DND-41 (cell line): ENCODE results near the gene ARHGAP45.
A peak's percentile ranks its signal among the peaks of the same experiment; 100 is the strongest.

Experiments used
- ATAC-seq: fragments of 200-7000 bp; cut with Tn5 transposase; 3 replicates; pipeline ENCODE4 v1.9.1; 2021; ENCODE audit warnings: low read depth; ENCODE audit not compliant: insufficient read depth
- DNase-seq: peaks from one replicate; pipeline ENCODE4 v3.0.0-alpha.2; 2020
- H2AFZ ChIP-seq: 2 replicates; pipeline ENCODE4 v1.6.0; 2012; ENCODE audit warnings: low read depth, low read length
- H3K27ac ChIP-seq: 2 replicates; pipeline ENCODE4 v1.5.1; 2012; ENCODE audit warnings: low read length, inconsistent platforms
- H3K27me3 ChIP-seq: fragments of 200-600 bp; sonication (generic); 2 replicates; pipeline ENCODE4 v1.6.0; 2012; ENCODE audit warnings: low read length, mild to moderate bottlenecking, inconsistent platforms; ENCODE audit not compliant: insufficient read depth, poor library complexity
- H3K36me3 ChIP-seq: 2 replicates; pipeline ENCODE4 v1.5.1; 2012; ENCODE audit warnings: low read length, inconsistent platforms; ENCODE audit not compliant: insufficient read depth
- H3K4me1 ChIP-seq: 2 replicates; pipeline ENCODE4 v1.5.1; 2012; ENCODE audit warnings: mild to moderate bottlenecking, low read length; ENCODE audit not compliant: insufficient read depth
- H3K4me2 ChIP-seq: 2 replicates; pipeline ENCODE4 v1.6.0; 2012; ENCODE audit warnings: mild to moderate bottlenecking, moderate library complexity, low read length, inconsistent platforms; ENCODE audit not compliant: insufficient read depth
- H3K4me3 ChIP-seq, 2 experiments: fragments of 200-600 bp in 1 of 2; shearing (Covaris generic) in 1 of 2; 2 replicates each; pipeline ENCODE4 v1.5.1; 2012 to 2016; ENCODE audit warnings: inconsistent platforms in 2 of 2, low read length in 2 of 2, mild to moderate bottlenecking in 2 of 2, low read depth in 1 of 2, moderate library complexity in 1 of 2
- H3K79me2 ChIP-seq: 2 replicates; pipeline ENCODE4 v1.6.0; 2012; ENCODE audit warnings: low read length, inconsistent platforms; ENCODE audit not compliant: insufficient read depth
- H3K9ac ChIP-seq: 2 replicates; pipeline ENCODE4 v1.6.0; 2012; ENCODE audit warnings: low read depth, mild to moderate bottlenecking, inconsistent platforms, low read length, moderate library complexity
- H3K9me3 ChIP-seq: 2 replicates; pipeline ENCODE4 v1.5.1; 2012; ENCODE audit warnings: low read length, moderate library complexity, mild to moderate bottlenecking, inconsistent platforms; ENCODE audit not compliant: insufficient read depth, severe bottlenecking
- H4K20me1 ChIP-seq: 2 replicates; pipeline ENCODE4 v1.6.0; 2012; ENCODE audit warnings: low read length; ENCODE audit not compliant: insufficient read depth
- EZH2 ChIP-seq: IDR thresholded peaks from 3 replicates; pipeline ENCODE4 v1.6.1; 2012; ENCODE audit warnings: borderline replicate concordance, low read depth, mild to moderate bottlenecking, moderate library complexity, low read length, inconsistent platforms; ENCODE audit not compliant: severe bottlenecking
- TF ChIP-seq, protein P1 (sequence below): IDR thresholded peaks from 2 replicates; pipeline ENCODE4 v1.5.1; 2012; ENCODE audit warnings: borderline replicate concordance, low read length, moderate library complexity, mild to moderate bottlenecking; ENCODE audit not compliant: poor library complexity, severe bottlenecking; ENCODE audit errors: extremely low read depth

ARHGAP45 gene

DNA sequence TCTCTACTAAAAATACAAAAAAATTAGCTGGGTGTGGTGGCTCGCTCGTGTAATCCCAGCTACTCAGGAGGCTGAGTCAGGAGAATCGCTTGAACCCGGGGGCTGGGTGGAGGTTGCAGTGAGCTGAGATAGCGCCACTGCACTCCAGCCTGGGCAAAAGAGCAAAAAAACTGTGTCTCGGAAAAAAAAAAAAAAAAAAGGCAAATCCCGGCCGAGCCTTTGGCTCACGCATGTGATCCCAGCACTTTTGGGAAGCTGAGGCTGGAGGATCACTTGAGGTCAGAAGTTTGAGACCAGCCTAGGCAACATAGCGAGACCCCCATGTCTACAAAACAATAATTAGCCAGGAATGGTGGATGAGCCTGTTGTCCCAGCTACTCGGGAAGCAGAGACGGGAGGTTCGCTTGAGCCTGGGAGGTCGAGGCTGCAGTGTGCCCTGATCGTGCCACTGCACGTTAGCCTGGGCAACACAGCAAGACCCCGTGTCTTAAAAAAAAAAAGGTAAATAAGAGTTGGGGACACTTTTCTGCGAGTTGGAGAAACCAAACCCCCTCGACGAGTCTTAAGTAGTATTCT is 36.3 kb downstream of the ARHGAP45 start:
- no peaks in the 10 kb centered on the region for H3K9me3 ChIP-seq
- no peak for DNase-seq
- peak overlapping the region; percentile 30 to 78 for H3K4me3 ChIP-seq
- peaks cover 27% of the 10 kb centered on the region for H4K20me1 ChIP-seq
- H2AFZ ChIP-seq = peak overlapping the region; percentile 86
- H3K4me1 ChIP-seq = peaks cover 45% of the 10 kb centered on the region
- TF ChIP-seq, protein P1, sequence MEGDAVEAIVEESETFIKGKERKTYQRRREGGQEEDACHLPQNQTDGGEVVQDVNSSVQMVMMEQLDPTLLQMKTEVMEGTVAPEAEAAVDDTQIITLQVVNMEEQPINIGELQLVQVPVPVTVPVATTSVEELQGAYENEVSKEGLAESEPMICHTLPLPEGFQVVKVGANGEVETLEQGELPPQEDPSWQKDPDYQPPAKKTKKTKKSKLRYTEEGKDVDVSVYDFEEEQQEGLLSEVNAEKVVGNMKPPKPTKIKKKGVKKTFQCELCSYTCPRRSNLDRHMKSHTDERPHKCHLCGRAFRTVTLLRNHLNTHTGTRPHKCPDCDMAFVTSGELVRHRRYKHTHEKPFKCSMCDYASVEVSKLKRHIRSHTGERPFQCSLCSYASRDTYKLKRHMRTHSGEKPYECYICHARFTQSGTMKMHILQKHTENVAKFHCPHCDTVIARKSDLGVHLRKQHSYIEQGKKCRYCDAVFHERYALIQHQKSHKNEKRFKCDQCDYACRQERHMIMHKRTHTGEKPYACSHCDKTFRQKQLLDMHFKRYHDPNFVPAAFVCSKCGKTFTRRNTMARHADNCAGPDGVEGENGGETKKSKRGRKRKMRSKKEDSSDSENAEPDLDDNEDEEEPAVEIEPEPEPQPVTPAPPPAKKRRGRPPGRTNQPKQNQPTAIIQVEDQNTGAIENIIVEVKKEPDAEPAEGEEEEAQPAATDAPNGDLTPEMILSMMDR = no peak
- TF ChIP-seq EZH2 = no peak
- peaks cover 29% of the 10 kb centered on the region for H3K79me2 ChIP-seq
- no peaks in the 10 kb centered on the region for H3K27me3 ChIP-seq
- ATAC-seq = no peak
- H3K27ac ChIP-seq = peak overlapping the region; percentile 88
- peak overlapping the region; percentile 72 for H3K9ac ChIP-seq
- H3K36me3 ChIP-seq = peaks cover 32% of the 10 kb centered on the region
- peak overlapping the region; percentile 91 for H3K4me2 ChIP-seq

DNA sequence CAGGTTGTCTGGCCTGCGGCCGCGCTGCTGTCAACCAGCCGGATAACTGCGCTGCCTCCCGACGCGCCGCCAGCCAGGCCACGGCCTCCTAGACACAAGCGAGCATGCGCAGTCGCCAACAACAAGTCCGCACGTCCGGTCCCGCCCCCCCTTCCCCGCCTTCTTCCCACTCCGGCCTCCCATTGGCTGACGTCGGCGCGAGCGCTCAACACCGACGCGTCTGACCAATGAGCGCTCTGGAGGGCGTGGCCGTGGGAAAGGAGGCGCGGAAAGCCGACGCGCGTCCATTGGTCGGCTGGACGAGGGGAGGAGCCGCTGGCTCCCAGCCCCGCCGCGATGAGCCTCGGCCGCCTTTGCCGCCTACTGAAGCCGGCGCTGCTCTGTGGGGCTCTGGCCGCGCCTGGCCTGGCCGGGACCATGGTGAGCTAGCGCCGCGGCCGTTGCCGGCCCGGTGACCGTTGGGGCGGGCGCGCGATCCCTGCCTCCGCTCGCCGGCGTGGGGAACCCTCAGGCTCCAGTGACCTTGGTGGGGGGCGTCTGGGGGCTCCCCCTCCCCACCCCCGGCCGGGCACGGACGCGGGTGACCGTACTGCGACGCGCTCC is 36.8 kb downstream of the ARHGAP45 start, which contains the start of gene GPX4:
Gene GPX4, plus strand, starts transcription at position 287 of the 603 bp plus-strand sequence. Its CDS starts 50 bp downstream, at position 337.
- Histone ChIP-seq H3K4me3 (peak within 1 kb of the TSS; percentile 78 to 99), H4K20me1 (peaks cover 27% of the 10 kb centered on the region), H3K27me3 (no peaks in the 10 kb centered on the region), H2AFZ (peak within 1 kb of the TSS; percentile 86), H3K9ac (peak within 1 kb of the TSS; percentile 98), H3K36me3 (peaks cover 35% of the 10 kb centered on the region), H3K4me1 (peaks cover 45% of the 10 kb centered on the region), H3K9me3 (no peaks in the 10 kb centered on the region), H3K79me2 (peaks cover 29% of the 10 kb centered on the region), H3K4me2 (peak within 1 kb of the TSS; percentile 91), H3K27ac (peak within 1 kb of the TSS; percentile 89)
- ATAC-seq = peak; percentile 89
- no peak for TF ChIP-seq EZH2
- TF ChIP-seq, protein P1 = no peak
- DNase-seq = peak; percentile 99

DNA sequence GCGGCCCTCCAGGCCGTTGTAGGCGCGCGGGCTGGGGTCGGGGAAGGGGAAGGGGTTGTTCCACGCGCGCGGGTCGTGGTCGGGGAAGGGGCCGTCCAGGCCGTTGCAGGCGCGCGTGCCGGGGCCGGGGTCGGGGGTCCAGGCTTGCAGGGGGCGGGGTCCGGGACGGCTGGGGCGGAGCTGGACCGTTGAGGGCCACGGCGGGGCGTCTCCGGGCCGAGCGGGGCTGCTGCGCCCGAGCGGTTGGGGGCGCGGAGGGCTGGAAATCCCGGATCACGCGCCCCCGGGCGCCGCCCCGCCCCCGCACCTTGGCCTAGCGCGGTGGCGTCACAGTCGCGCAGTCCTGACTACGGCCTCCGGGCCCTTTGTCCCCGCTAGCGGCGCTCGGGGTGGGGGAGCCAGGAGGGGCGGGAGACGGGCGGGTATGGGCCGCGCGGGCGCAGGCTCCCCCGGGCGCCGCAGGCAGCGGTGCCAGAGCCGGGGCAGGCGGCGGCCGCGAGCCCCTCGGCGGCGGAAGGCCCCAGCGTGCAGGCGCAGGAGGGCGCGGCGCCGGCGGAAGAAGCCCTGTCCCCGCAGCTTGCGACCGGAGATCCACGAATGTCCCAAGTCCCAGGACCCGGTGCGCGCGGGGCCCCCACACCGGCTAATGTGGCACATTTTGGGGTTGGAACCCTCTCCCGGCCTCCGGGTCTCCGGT is 37.5 kb downstream of the ARHGAP45 start:
- Histone ChIP-seq H3K9me3 (no peaks in the 10 kb centered on the region), H3K27ac (peak overlapping the region; percentile 89), H3K4me1 (peaks cover 45% of the 10 kb centered on the region), H3K9ac (peak overlapping the region; percentile 98), H3K79me2 (peaks cover 29% of the 10 kb centered on the region), H3K27me3 (no peaks in the 10 kb centered on the region), H4K20me1 (peaks cover 27% of the 10 kb centered on the region), H3K4me3 (peak overlapping the region; percentile 76 to 99; a peak in 3 of 4 replicates), H3K36me3 (peaks cover 40% of the 10 kb centered on the region), H3K4me2 (peak overlapping the region; percentile 91), H2AFZ (peak overlapping the region; percentile 62)
- ATAC-seq (peak; percentile 46), DNase-seq (peak; percentile 69)
- TF ChIP-seq, protein P1 = no peak
- no peak for TF ChIP-seq EZH2
